Measurements from ENCODE around the gene CLMN. TPM values are rescaled to one million over a fixed set of nuclear protein-coding genes. Genes with fewer than 3 reads are reported as not detected.

The CLMN gene
- total and polyA plus RNA-seq, 2 of the 13 experiments (the other 11 are each of a cell fraction or from before 2014, with no cell fraction given) = 15.1 to 16.7 TPM

- TF ChIP-seq ZNF337 (CRISPR knock-in tag; IDR thresholded peaks at IDR 0.05; ENCODE audit: borderline replicate concordance, low read depth) (no peak), CAMTA2 (CRISPR knock-in tag; IDR thresholded peaks at IDR 0.05; ENCODE audit: borderline replicate concordance) (no peak), ZNF878 (CRISPR knock-in tag; IDR thresholded peaks at IDR 0.05) (no peak), SMAD1 (CRISPR knock-in tag; IDR thresholded peaks at IDR 0.05; ENCODE audit: borderline replicate concordance, low read depth) (no peak)
- POLR2A ChIA-PET = no interaction called here
- Histone ChIP-seq H2AFZ (ENCODE audit: low read length) (no peak overlapping the region), H3K9me3 (ENCODE audit: low read length) (no peaks in the 10 kb centered on the region), H3K27ac (ENCODE audit: extremely low read length, insufficient read depth, low read length) (no peak overlapping the region), H3K27me3 (ENCODE audit: control insufficient read depth in 1 of 2, insufficient read depth in 2 of 2, low read length in 2 of 2) (peaks cover 2 to 28% of the 10 kb centered on the region in 2 experiments; a peak in 3 of 5 replicates), H3K36me3 (replicated peaks in 1 of 2; ENCODE audit: control insufficient read depth in 1 of 2, insufficient read depth in 2 of 2, low read length in 2 of 2) (no peaks in the 10 kb centered on the region), H3K4me2 (ENCODE audit: low read depth, low read length) (no peak overlapping the region), H3K9ac (ENCODE audit: insufficient read depth, low read depth, low read length) (no peak overlapping the region), H4K20me1 (ENCODE audit: insufficient read depth, low read length) (no peaks in the 10 kb centered on the region), H3K79me2 (ENCODE audit: insufficient read depth, low read length) (no peaks in the 10 kb centered on the region), H3K4me3 (replicated peaks in 1 of 3; ENCODE audit: insufficient read depth in 1 of 3, low read depth in 2 of 3, low read length in 3 of 3) (no peak overlapping the region), H3K4me1 (ENCODE audit: insufficient read depth, low read length) (peaks cover 41% of the 10 kb centered on the region)
- 57% methylated on average over 5 of the region's 6 CpGs for WGBS (ENCODE audit: low lambda C conversion rate)
- CTCF ChIA-PET (ENCODE audit: low intra/inter-chr PET ratio, low total read pairs) = no interaction called here
- no TSS peak for BruUV-seq (replicated peaks)
- ATAC-seq (no peak), DNase-seq (ENCODE audit: low spot score) (no peak), FAIRE-seq (no peak)
- intact Hi-C loops (cut with micrococcal nuclease; ENCODE audit: unreplicated experiment) = no loop called here
- in situ Hi-C loops (cut with HindIII; ENCODE audit: extremely low pct_ligation_motif_present, low pct_unique_long_range_greater_than_20kb) = no loop called here
These were observed 3.7 kb upstream of the CLMN start for GRCh38 chr14:95323361-95323760.

GRCh38 chr14:95322651-95323050 lies 2.9 kb upstream of the CLMN start:
- no peak for DNase-seq (ENCODE audit: low spot score)
- Histone ChIP-seq H3K27ac (ENCODE audit: extremely low read length, insufficient read depth, low read length) (no peak overlapping the region), H3K27me3 (ENCODE audit: control insufficient read depth in 1 of 2, insufficient read depth in 2 of 2, low read length in 2 of 2) (peaks cover 2 to 25% of the 10 kb centered on the region in 2 experiments; a peak in 2 of 5 replicates), H3K36me3 (replicated peaks in 1 of 2; ENCODE audit: control insufficient read depth in 1 of 2, insufficient read depth in 2 of 2, low read length in 2 of 2) (no peaks in the 10 kb centered on the region), H3K9me3 (ENCODE audit: low read length) (no peaks in the 10 kb centered on the region), H3K79me2 (ENCODE audit: insufficient read depth, low read length) (no peaks in the 10 kb centered on the region), H3K4me3 (replicated peaks in 1 of 3; ENCODE audit: insufficient read depth in 1 of 3, low read depth in 2 of 3, low read length in 3 of 3) (no peak overlapping the region), H3K4me1 (ENCODE audit: insufficient read depth, low read length) (peaks cover 47% of the 10 kb centered on the region), H4K20me1 (ENCODE audit: insufficient read depth, low read length) (no peaks in the 10 kb centered on the region), H3K4me2 (ENCODE audit: low read depth, low read length) (no peak overlapping the region), H2AFZ (ENCODE audit: low read length) (no peak overlapping the region), H3K9ac (ENCODE audit: insufficient read depth, low read depth, low read length) (no peak overlapping the region)
- TF ChIP-seq ZNF101 (CRISPR knock-in tag; IDR thresholded peaks at IDR 0.05; ENCODE audit: borderline replicate concordance, low read depth) (no peak), ZNF18 (CRISPR knock-in tag; IDR thresholded peaks at IDR 0.05; ENCODE audit: insufficient replicate concordance) (no peak), NFKBIZ (CRISPR knock-in tag; IDR thresholded peaks at IDR 0.05) (no peak), DNMT3B (CRISPR knock-in tag; conservative IDR thresholded peaks at IDR 0.05) (no peak)
- no peak for FAIRE-seq
- ChIA-PET POLR2A (no interaction called here), CTCF (ENCODE audit: low intra/inter-chr PET ratio, low total read pairs) (no interaction called here)
- intact Hi-C loops (cut with micrococcal nuclease; ENCODE audit: unreplicated experiment) = no loop called here
- no TSS peak for BruUV-seq (replicated peaks)
- in situ Hi-C loops (cut with HindIII; ENCODE audit: extremely low pct_ligation_motif_present, low pct_unique_long_range_greater_than_20kb) = no loop called here
- 34% methylated on average over 4 of the region's 4 CpGs for WGBS (ENCODE audit: low lambda C conversion rate)
- no peak for ATAC-seq

Measured in HepG2 (cell line).